Measurements from ENCODE around the gene MTF1.
"Not testable (repeated sequence)": the region's sequence is repeated elsewhere in the genome, so short reads cannot be mapped to it uniquely, and the experiment has no call there.

The MTF1 gene

DNA sequence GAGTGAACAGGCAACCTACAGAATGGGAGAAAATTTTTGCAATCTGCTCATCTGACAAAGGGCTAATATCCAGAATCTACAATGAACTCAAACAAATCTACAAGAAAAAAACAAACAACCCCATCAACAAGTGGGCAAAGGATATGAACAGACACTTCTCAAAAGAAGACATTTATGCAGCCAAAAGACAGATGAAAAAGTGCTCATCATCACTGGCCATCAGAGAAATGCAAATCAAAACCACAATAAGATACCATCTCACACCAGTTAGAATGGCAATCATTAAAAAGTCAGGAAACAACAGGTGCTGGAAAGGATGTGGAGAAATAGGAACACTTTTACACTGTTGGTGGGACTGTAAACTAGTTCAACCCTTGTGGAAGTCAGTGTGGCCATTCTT is 88.0 kb downstream of the MTF1 start:
- H3K4me3 ChIP-seq (ENCODE audit: low read depth, low read length); H3K9me3 ChIP-seq (ENCODE audit: control insufficient read depth, insufficient read depth, low read depth, low read length); H3K4me1 ChIP-seq (ENCODE audit: control insufficient read depth, insufficient read depth, low read length); POLR2A ChIA-PET; H3K27ac ChIP-seq (ENCODE audit: extremely low read depth, low read depth, low read length); H3K36me3 ChIP-seq (ENCODE audit: control insufficient read depth in 2 of 2, insufficient read depth in 1 of 2, low read length in 2 of 2): not testable (repeated sequence)
- CTCF ChIA-PET, result interaction anchor here (0.6 to 0.8 kb wide), 2 partner anchors 57 to 168 kb away, joined by 3 to 4 read pairs; no protein-coding TSS in a partner anchor
- TF ChIP-seq SCRT1 (tag by site-specific recombination; IDR thresholded peaks at IDR 0.05; ENCODE audit: borderline replicate concordance) (peak; percentile 86), SCRT2 (tag by site-specific recombination; IDR thresholded peaks at IDR 0.05) (peak; percentile 84)

DNA sequence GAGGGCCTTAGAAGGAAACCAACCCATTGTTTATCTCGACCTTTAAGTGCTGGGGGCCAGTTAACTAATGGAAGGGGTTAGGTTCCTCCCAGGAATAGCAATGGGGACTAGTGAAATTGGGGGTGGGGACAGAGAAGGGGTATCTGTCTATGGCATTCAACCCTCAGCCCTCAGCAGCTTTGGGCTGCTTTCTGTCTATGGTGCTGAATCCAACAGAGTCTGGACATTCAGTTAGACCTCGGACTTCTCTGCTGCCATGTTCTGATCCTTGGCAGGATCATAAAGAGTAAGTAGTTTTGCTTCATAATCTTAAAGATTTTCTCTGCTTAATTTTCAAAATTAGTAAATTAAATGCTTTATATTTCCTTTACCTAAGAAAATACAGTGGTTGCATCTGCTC is 91.9 kb downstream of the MTF1 start:
- TF ChIP-seq, protein P1, sequence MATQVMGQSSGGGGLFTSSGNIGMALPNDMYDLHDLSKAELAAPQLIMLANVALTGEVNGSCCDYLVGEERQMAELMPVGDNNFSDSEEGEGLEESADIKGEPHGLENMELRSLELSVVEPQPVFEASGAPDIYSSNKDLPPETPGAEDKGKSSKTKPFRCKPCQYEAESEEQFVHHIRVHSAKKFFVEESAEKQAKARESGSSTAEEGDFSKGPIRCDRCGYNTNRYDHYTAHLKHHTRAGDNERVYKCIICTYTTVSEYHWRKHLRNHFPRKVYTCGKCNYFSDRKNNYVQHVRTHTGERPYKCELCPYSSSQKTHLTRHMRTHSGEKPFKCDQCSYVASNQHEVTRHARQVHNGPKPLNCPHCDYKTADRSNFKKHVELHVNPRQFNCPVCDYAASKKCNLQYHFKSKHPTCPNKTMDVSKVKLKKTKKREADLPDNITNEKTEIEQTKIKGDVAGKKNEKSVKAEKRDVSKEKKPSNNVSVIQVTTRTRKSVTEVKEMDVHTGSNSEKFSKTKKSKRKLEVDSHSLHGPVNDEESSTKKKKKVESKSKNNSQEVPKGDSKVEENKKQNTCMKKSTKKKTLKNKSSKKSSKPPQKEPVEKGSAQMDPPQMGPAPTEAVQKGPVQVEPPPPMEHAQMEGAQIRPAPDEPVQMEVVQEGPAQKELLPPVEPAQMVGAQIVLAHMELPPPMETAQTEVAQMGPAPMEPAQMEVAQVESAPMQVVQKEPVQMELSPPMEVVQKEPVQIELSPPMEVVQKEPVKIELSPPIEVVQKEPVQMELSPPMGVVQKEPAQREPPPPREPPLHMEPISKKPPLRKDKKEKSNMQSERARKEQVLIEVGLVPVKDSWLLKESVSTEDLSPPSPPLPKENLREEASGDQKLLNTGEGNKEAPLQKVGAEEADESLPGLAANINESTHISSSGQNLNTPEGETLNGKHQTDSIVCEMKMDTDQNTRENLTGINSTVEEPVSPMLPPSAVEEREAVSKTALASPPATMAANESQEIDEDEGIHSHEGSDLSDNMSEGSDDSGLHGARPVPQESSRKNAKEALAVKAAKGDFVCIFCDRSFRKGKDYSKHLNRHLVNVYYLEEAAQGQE (tag by site-specific recombination; IDR thresholded peaks at IDR 0.05), result peak; percentile 41
- TF ChIP-seq ZNF214 (tag by site-specific recombination; IDR thresholded peaks at IDR 0.05; ENCODE audit: borderline replicate concordance), result no peak
- no peak overlapping the region for H3K27ac ChIP-seq (ENCODE audit: extremely low read depth, low read depth, low read length)
- H3K4me3 ChIP-seq (ENCODE audit: low read depth, low read length), result no peak overlapping the region
- ChIA-PET POLR2A (no interaction called here), CTCF (no interaction called here)
- no peaks in the 10 kb centered on the region for H3K9me3 ChIP-seq (ENCODE audit: control insufficient read depth, insufficient read depth, low read depth, low read length)
- no peaks in the 10 kb centered on the region for H3K4me1 ChIP-seq (ENCODE audit: control insufficient read depth, insufficient read depth, low read length)
- H3K36me3 ChIP-seq (ENCODE audit: control insufficient read depth in 2 of 2, insufficient read depth in 1 of 2, low read length in 2 of 2), result no peaks in the 10 kb centered on the region

DNA sequence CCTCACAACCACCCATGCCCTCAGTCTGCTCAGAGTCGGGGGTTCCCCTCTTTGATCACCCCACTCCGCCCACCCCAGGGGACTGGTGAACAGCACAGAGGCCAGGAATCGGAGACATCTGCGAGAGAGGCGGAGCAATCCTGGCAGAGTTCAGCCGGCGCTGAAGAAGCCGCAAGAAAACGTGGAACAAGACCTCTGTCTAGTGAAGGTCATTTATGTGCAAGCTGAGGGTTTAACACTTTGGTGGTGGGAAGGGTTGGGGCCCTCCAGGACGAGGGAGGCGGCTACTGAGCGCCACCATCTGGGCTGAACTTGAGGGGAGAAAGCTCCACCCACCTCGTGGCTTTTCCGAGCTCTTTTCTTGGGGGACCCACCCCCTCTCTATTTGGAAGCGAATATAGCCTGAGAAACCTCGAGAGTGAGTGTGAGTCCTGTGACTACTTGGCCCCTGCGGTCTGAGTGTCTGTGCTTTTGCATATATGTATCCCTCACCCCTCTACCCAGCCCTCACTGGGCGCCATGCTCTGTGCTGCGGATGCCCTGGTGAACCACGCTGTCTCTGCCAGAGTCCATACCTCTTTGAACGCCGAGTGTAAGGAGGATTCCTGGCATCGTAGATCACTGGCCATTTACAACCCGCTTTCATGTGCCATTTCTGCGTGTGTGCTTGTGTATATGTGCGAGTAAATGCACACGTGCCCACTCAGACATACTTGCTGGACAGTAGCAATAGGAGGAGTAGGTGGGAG is 93.3 kb downstream of the MTF1 start:
- no peaks in the 10 kb centered on the region for H3K9me3 ChIP-seq (ENCODE audit: control insufficient read depth, insufficient read depth, low read depth, low read length)
- no peak overlapping the region; the same call in 1 of the 2 replicates for H3K4me3 ChIP-seq (ENCODE audit: low read depth, low read length)
- no peak overlapping the region for H3K27ac ChIP-seq (ENCODE audit: extremely low read depth, low read depth, low read length)
- no peaks in the 10 kb centered on the region for H3K4me1 ChIP-seq (ENCODE audit: control insufficient read depth, insufficient read depth, low read length)
- ChIA-PET POLR2A (interaction anchor here (1.1 to 2.1 kb wide), 3 partner anchors 42 to 202 kb away, joined by 3 to 9 read pairs (median 5); partner anchors contain the start of genes C1orf122, CDCA8 and YRDC), CTCF (interaction anchor here (0.5 to 1.0 kb wide), 8 partner anchors 8 to 327 kb away, joined by 3 to 4 read pairs (median 4); no protein-coding TSS in a partner anchor)
- no peaks in the 10 kb centered on the region for H3K36me3 ChIP-seq (ENCODE audit: control insufficient read depth in 2 of 2, insufficient read depth in 1 of 2, low read length in 2 of 2)
- TF ChIP-seq ZNF184 (tag by site-specific recombination; IDR thresholded peaks at IDR 0.05), result no peak
- TF ChIP-seq, protein P2, sequence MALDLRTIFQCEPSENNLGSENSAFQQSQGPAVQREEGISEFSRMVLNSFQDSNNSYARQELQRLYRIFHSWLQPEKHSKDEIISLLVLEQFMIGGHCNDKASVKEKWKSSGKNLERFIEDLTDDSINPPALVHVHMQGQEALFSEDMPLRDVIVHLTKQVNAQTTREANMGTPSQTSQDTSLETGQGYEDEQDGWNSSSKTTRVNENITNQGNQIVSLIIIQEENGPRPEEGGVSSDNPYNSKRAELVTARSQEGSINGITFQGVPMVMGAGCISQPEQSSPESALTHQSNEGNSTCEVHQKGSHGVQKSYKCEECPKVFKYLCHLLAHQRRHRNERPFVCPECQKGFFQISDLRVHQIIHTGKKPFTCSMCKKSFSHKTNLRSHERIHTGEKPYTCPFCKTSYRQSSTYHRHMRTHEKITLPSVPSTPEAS (tag by site-specific recombination; IDR thresholded peaks at IDR 0.05), result peak; percentile 17; the same call in 1 of the 2 replicates
- TF ChIP-seq KLF16 (tag by site-specific recombination; IDR thresholded peaks at IDR 0.05), result peak; percentile 39; the same call in 1 of the 2 replicates
- peak; percentile 35; the same call in 1 of the 2 replicates for TF ChIP-seq ZBTB20 (tag by site-specific recombination; IDR thresholded peaks at IDR 0.05)
- TF ChIP-seq ZNF76 (tag by site-specific recombination; IDR thresholded peaks at IDR 0.05; ENCODE audit: borderline replicate concordance, low read depth), result no peak
- TF ChIP-seq GFI1B (tag by site-specific recombination; IDR thresholded peaks at IDR 0.05), result no peak
- TF ChIP-seq ZNF23 (tag by site-specific recombination; IDR thresholded peaks at IDR 0.05; ENCODE audit: borderline replicate concordance), result no peak
- 0 out of 2 replicates have a peak, but pooled peaks have one; percentile 26 for TF ChIP-seq ZNF660 (tag by site-specific recombination; IDR thresholded peaks at IDR 0.05)
- TF ChIP-seq ZNF341 (tag by site-specific recombination; IDR thresholded peaks at IDR 0.05; ENCODE audit: low read depth), result peak; percentile 41; the same call in 1 of the 2 replicates
- peak; percentile 71 for TF ChIP-seq ZFHX2 (tag by site-specific recombination; conservative IDR thresholded peaks at IDR 0.05)
- TF ChIP-seq EGR2 (tag by site-specific recombination; IDR thresholded peaks at IDR 0.05; ENCODE audit: low read depth), result 0 out of 2 replicates have a peak, but pooled peaks have one; percentile 19
- TF ChIP-seq, protein P3, sequence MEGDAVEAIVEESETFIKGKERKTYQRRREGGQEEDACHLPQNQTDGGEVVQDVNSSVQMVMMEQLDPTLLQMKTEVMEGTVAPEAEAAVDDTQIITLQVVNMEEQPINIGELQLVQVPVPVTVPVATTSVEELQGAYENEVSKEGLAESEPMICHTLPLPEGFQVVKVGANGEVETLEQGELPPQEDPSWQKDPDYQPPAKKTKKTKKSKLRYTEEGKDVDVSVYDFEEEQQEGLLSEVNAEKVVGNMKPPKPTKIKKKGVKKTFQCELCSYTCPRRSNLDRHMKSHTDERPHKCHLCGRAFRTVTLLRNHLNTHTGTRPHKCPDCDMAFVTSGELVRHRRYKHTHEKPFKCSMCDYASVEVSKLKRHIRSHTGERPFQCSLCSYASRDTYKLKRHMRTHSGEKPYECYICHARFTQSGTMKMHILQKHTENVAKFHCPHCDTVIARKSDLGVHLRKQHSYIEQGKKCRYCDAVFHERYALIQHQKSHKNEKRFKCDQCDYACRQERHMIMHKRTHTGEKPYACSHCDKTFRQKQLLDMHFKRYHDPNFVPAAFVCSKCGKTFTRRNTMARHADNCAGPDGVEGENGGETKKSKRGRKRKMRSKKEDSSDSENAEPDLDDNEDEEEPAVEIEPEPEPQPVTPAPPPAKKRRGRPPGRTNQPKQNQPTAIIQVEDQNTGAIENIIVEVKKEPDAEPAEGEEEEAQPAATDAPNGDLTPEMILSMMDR (tag by site-specific recombination; IDR thresholded peaks at IDR 0.05), result 0 out of 2 replicates have a peak, but pooled peaks have one; percentile 10
- TF ChIP-seq, protein P4, sequence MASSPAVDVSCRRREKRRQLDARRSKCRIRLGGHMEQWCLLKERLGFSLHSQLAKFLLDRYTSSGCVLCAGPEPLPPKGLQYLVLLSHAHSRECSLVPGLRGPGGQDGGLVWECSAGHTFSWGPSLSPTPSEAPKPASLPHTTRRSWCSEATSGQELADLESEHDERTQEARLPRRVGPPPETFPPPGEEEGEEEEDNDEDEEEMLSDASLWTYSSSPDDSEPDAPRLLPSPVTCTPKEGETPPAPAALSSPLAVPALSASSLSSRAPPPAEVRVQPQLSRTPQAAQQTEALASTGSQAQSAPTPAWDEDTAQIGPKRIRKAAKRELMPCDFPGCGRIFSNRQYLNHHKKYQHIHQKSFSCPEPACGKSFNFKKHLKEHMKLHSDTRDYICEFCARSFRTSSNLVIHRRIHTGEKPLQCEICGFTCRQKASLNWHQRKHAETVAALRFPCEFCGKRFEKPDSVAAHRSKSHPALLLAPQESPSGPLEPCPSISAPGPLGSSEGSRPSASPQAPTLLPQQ (tag by site-specific recombination; IDR thresholded peaks at IDR 0.05), result peak; percentile 52; the same call in 1 of the 2 replicates
- TF ChIP-seq SP3 (tag by site-specific recombination; IDR thresholded peaks at IDR 0.05), result peak; percentile 6; the same call in 1 of the 2 replicates
- no peak for TF ChIP-seq ZIC2 (tag by site-specific recombination; IDR thresholded peaks at IDR 0.05)
- TF ChIP-seq ZNF335 (tag by site-specific recombination; conservative IDR thresholded peaks at IDR 0.05), result peak; percentile 88
- TF ChIP-seq ZNF521 (tag by site-specific recombination; IDR thresholded peaks at IDR 0.05), result no peak
- TF ChIP-seq KLF9 (tag by site-specific recombination; IDR thresholded peaks at IDR 0.05; ENCODE audit: low read depth), result peak; percentile 14
